Nephron progenitor cell (in vitro differentiated cells): Measurements from ENCODE around the gene HLCS.
A peak's percentile ranks its signal among the peaks of the same experiment; 100 is the strongest.
"Not testable (repeated sequence)": the region's sequence is repeated elsewhere in the genome, so short reads cannot be mapped to it uniquely, and the experiment has no call there.

Experiments
- DNase-seq: peaks from one replicate; pipeline ENCODE4 v3.0.0; 2021
- H3K27ac Mint-ChIP-seq: 2 replicates; pipeline ENCODE4 v1.8.0; 2021; ENCODE audit warnings: mild to moderate bottlenecking, moderate library complexity, mixed read lengths
- H3K27me3 Mint-ChIP-seq: 2 replicates; pipeline ENCODE4 v1.8.0; 2021; ENCODE audit warnings: mild to moderate bottlenecking, low read depth, mixed read lengths; ENCODE audit not compliant: poor library complexity
- H3K36me3 Mint-ChIP-seq: 2 replicates; pipeline ENCODE4 v1.8.0; 2021; ENCODE audit warnings: low read depth, mixed read lengths
- H3K4me1 Mint-ChIP-seq: 2 replicates; pipeline ENCODE4 v1.8.0; 2021; ENCODE audit warnings: mixed read lengths
- H3K4me3 Mint-ChIP-seq: 2 replicates; pipeline ENCODE4 v1.8.0; 2021; ENCODE audit warnings: mild to moderate bottlenecking, moderate library complexity, mixed read lengths
- H3K9me3 Mint-ChIP-seq: 2 replicates; pipeline ENCODE4 v1.8.0; 2021; ENCODE audit warnings: mild to moderate bottlenecking, moderate library complexity, mixed read lengths
- CTCF ChIP-seq: fragments of 200-600 bp; sonication (generic); IDR thresholded peaks from 2 replicates; pipeline ENCODE4 v1.5.0; 2021; ENCODE audit warnings: antibody characterized with exemption

The HLCS gene

GRCh38 chr21:36990508-36991205, 24.2 kb upstream of the HLCS start:
- Mint-ChIP-seq H3K27ac (peak overlapping the region; percentile 89), H3K4me3 (peak overlapping the region; percentile 85), H3K9me3 (peaks cover 11% of the 10 kb centered on the region), H3K36me3 (peaks cover 18% of the 10 kb centered on the region), H3K27me3 (peaks cover 6% of the 10 kb centered on the region), H3K4me1 (peaks cover 10% of the 10 kb centered on the region)
- no peak for TF ChIP-seq CTCF
- DNase-seq, result no peak

- Mint-ChIP-seq H3K4me1 (peaks cover 10% of the 10 kb centered on the region), H3K9me3 (peaks cover 11% of the 10 kb centered on the region)
- TF ChIP-seq CTCF, result peak; percentile 59
Observed at GRCh38 chr21:36989699-36990507, 23.4 kb upstream of the HLCS start.

GRCh38 chr21:36989199-36989698, 22.8 kb upstream of the HLCS start:
- Mint-ChIP-seq H3K4me1 (peaks cover 10% of the 10 kb centered on the region), H3K4me3 (peak overlapping the region; percentile 72), H3K9me3 (peaks cover 11% of the 10 kb centered on the region), H3K36me3 (peaks cover 18% of the 10 kb centered on the region)
- not testable (repeated sequence) for H3K27me3 Mint-ChIP-seq, DNase-seq, H3K27ac Mint-ChIP-seq

More at GRCh38 chr21:36989699-36990507, 23.4 kb upstream of the HLCS start:
- H3K27ac Mint-ChIP-seq, result peak overlapping the region; percentile 89
- peaks cover 6% of the 10 kb centered on the region for H3K27me3 Mint-ChIP-seq
- DNase-seq, result peak; percentile 93
- peaks cover 18% of the 10 kb centered on the region for H3K36me3 Mint-ChIP-seq
- H3K4me3 Mint-ChIP-seq, result peak overlapping the region; percentile 85

GRCh38 chr21:36988536-36988935, 22.1 kb upstream of the HLCS start:
- no peak overlapping the region for H3K27ac Mint-ChIP-seq
- no peak for TF ChIP-seq CTCF

GRCh38 chr21:36987845-36988244, 21.4 kb upstream of the HLCS start:
- no peak overlapping the region for H3K27ac Mint-ChIP-seq
- peaks cover 3% of the 10 kb centered on the region for H3K27me3 Mint-ChIP-seq
- H3K4me1 Mint-ChIP-seq, result peaks cover 10% of the 10 kb centered on the region
- no peak for DNase-seq
- peaks cover 18% of the 10 kb centered on the region for H3K36me3 Mint-ChIP-seq
- H3K9me3 Mint-ChIP-seq, result peaks cover 11% of the 10 kb centered on the region
- no peak overlapping the region for H3K4me3 Mint-ChIP-seq
- no peak for TF ChIP-seq CTCF

More at GRCh38 chr21:36988536-36988935, 22.1 kb upstream of the HLCS start:
- Mint-ChIP-seq H3K36me3 (peaks cover 18% of the 10 kb centered on the region), H3K9me3 (peaks cover 11% of the 10 kb centered on the region), H3K4me3 (peak overlapping the region; percentile 47), H3K4me1 (peaks cover 10% of the 10 kb centered on the region), H3K27me3 (no peaks in the 10 kb centered on the region)
- DNase-seq, result no peak
